ENCODE data around the gene GATAD1. TPM values are rescaled to one million over a fixed set of nuclear protein-coding genes. Genes with fewer than 3 reads are reported as not detected.

GATAD1 gene
- total and polyA plus RNA-seq, 10 of the 15 experiments (the other 5 are each of a cell fraction or from before 2014, with no cell fraction given): 5.5 to 45.2 (median 14.2) TPM

DNA sequence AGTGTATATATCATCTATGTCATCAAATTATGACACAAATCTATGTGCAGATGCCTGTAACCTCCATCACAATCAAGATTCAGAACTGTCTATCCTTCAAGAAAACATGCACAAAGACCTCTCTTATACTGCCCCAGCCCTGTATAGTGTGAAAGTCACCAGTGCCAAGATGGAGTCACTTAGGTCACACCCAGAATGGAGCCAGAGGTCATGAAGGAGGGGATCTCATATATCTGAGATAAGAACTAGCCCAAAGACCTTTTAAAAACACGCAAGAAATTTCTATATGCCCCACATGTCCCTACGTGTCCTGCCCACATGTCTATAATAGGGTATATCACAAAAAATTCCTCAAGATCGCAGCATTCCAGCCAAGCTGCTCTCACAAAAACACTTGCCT lies 20.1 kb upstream of the GATAD1 start:
- ChIA-PET POLR2A (no interaction called here), SMC1A (ENCODE audit: uncharacterized antibody, unreplicated experiment) (no interaction called here), CTCF (interaction anchor here (0.7 to 7.5 kb wide), 2 partner anchors 20 to 141 kb away, joined by 3 to 86 read pairs; partner anchors contain the start of gene GATAD1), RAD21 (ENCODE audit: unreplicated experiment) (interaction anchor here (4.4 kb wide), 1 partner anchor 21 kb away, joined by 45 read pairs; the partner anchor contains the start of gene GATAD1)
- Histone ChIP-seq H4K20me1 (ENCODE audit: control insufficient read depth, insufficient read depth) (no peaks in the 10 kb centered on the region), H3K4me3 (no peak overlapping the region), H3K36me3 (ENCODE audit: control insufficient read depth in 2 of 2, insufficient read depth in 2 of 2, low read length in 1 of 2) (no peaks in the 10 kb centered on the region), H2AFZ (ENCODE audit: control insufficient read depth, low read depth, low read length) (no peak overlapping the region), H3K4me2 (ENCODE audit: control insufficient read depth, insufficient read depth) (no peak overlapping the region), H3K4me1 (ENCODE audit: control insufficient read depth, insufficient read depth, low read length) (peaks cover 5% of the 10 kb centered on the region; the same call in 1 of the 2 replicates), H3K9ac (ENCODE audit: control insufficient read depth, insufficient read depth, low read length) (no peak overlapping the region), H3K27me3 (replicated peaks in 1 of 2; ENCODE audit: control insufficient read depth in 2 of 2, insufficient read depth in 2 of 2, low read length in 1 of 2) (no peaks in the 10 kb centered on the region), H3K9me3 (replicated peaks; ENCODE audit: control insufficient read depth, insufficient read depth, low read length) (no peaks in the 10 kb centered on the region), H3K79me2 (ENCODE audit: control insufficient read depth, insufficient read depth, low read length) (no peaks in the 10 kb centered on the region), H3K27ac (ENCODE audit: control insufficient read depth, insufficient read depth) (no peak overlapping the region)
- in situ Hi-C loops (cut with MboI): loop anchor here (10.0 to 25.0 kb wide), 2 partner anchors 628 to 1340 kb away; no protein-coding TSS in a partner anchor
- FAIRE-seq: no peak
- TF ChIP-seq HDGF (IDR thresholded peaks at IDR 0.05): no peak
- no peak for TF ChIP-seq KAT2A (conservative IDR thresholded peaks at IDR 0.05; ENCODE audit: control insufficient read depth, low read depth, low read length)
- TF ChIP-seq NFYB (IDR thresholded peaks at IDR 0.05; ENCODE audit: insufficient read depth, low read depth, low read length): no peak
- TF ChIP-seq STAT3 (IDR thresholded peaks at IDR 0.05; ENCODE audit: low read depth, low read length): no peak
- no peak for TF ChIP-seq NR2F1 (conservative IDR thresholded peaks at IDR 0.05)
- TF ChIP-seq LARP7 (IDR thresholded peaks at IDR 0.05): no peak
- TF ChIP-seq TCF12 (IDR thresholded peaks at IDR 0.05; ENCODE audit: low read depth, low read length): no peak
- no peak for TF ChIP-seq NBN (IDR thresholded peaks at IDR 0.05)
- no peak for TF ChIP-seq RELA (IDR thresholded peaks at IDR 0.05; ENCODE audit: borderline replicate concordance, partially characterized antibody)
- no peak for TF ChIP-seq ZNF274 (IDR thresholded peaks at IDR 0.05; ENCODE audit: insufficient read depth, insufficient read length)
- TF ChIP-seq MEF2B (IDR thresholded peaks at IDR 0.05; ENCODE audit: partially characterized antibody, poor library complexity, severe bottlenecking): no peak
- TF ChIP-seq, protein P1, sequence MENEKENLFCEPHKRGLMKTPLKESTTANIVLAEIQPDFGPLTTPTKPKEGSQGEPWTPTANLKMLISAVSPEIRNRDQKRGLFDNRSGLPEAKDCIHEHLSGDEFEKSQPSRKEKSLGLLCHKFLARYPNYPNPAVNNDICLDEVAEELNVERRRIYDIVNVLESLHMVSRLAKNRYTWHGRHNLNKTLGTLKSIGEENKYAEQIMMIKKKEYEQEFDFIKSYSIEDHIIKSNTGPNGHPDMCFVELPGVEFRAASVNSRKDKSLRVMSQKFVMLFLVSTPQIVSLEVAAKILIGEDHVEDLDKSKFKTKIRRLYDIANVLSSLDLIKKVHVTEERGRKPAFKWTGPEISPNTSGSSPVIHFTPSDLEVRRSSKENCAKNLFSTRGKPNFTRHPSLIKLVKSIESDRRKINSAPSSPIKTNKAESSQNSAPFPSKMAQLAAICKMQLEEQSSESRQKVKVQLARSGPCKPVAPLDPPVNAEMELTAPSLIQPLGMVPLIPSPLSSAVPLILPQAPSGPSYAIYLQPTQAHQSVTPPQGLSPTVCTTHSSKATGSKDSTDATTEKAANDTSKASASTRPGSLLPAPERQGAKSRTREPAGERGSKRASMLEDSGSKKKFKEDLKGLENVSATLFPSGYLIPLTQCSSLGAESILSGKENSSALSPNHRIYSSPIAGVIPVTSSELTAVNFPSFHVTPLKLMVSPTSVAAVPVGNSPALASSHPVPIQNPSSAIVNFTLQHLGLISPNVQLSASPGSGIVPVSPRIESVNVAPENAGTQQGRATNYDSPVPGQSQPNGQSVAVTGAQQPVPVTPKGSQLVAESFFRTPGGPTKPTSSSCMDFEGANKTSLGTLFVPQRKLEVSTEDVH (IDR thresholded peaks at IDR 0.05; ENCODE audit: low read depth, partially characterized antibody): no peak
- TF ChIP-seq ZNF622 (IDR thresholded peaks at IDR 0.05): no peak
- TF ChIP-seq ZSCAN29 (IDR thresholded peaks at IDR 0.05): no peak
- no peak for TF ChIP-seq RCOR1 (conservative IDR thresholded peaks at IDR 0.05; ENCODE audit: low read depth, low read length)
- TF ChIP-seq EGR1 (IDR thresholded peaks at IDR 0.05; ENCODE audit: borderline replicate concordance in 1 of 2, low read depth in 2 of 2, low read length in 2 of 2): no peak
- WGBS (ENCODE audit: insufficient coverage, insufficient replicate concordance, low lambda C conversion rate, missing lambda C conversion rate): 96% methylated on average over 3 of the region's 3 CpGs
- intact Hi-C loops (cut with micrococcal nuclease; ENCODE audit: unreplicated experiment): no loop called here
- BruUV-seq (replicated peaks): no TSS peak
- ATAC-seq: no peak
- DNase-seq (ENCODE audit: low read depth, low spot score): no peak

All from GM12878 (cell line).